GM19025 (cell line): ENCODE data around the gene ATG7.
"Not testable (repeated sequence)": the region's sequence is repeated elsewhere in the genome, so short reads cannot be mapped to it uniquely, and the experiment has no call there.

ENCODE experiments used
- ATAC-seq: cut with Tn5 transposase; IDR thresholded peaks from one replicate; pipeline ENCODE4 v1.9.1; 2021; ENCODE audit warnings: mild to moderate bottlenecking, low read depth, moderate library complexity; ENCODE audit not compliant: unreplicated experiment

ATG7 gene

DNA sequence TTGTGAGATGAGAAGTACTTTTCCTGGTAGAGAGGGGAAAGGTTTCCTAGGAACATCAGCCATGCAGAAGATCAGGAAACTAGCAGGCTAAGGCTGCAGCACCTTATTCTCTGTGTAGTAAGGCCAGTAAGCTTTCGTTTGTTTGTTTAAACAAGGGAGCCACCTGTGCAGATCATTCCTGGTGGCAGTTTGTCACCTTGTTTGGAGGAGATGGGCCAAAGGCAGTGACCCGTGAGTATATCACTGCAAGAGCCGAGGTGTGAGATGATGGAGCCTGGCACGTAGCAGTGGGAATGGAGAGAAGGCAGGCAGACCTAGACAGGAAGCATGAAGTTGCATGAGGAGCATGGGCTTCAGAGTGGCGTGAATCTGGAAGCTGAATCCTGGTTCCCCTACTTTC, 19.6 kb downstream of the ATG7 start:
- ATAC-seq = no peak

DNA sequence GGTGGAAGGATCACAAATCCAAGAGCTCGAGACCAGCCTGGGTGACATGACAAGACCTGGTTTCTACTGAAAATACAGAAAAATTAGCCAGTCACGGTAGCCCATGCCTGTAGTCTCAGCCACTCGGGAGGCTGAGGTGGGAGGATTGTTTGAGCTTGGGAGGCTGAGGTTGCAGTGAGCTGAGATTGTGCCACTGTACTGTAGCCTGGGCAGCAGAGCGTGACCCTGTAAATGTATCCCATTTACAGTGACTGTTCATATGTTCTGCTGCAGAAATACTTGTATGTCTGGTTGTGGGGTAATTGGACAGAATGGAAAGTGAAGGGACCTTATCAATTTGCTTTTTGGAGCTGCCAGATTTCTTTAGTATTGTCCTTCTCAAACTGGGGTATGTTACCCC, 24.9 kb downstream of the ATG7 start:
- ATAC-seq = no peak

DNA sequence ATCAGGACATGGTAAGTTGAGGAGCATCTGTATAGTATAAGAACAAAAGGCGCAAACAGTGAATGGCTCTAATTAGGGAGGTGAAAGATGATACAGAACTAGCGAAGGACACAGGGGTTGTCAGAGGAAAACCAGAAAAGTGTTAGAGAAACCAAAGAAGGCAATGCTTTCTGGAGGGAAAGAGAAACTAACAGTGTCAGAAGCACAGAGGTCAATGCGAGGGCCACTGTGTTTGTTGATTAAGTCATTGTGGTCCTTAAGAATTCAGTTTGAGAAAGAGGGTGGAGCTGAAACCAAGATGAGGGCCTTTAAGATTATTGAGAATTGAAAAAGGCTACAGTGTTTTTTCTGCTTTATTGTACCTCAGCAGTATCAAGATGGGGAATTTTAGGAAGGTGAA, 28.8 kb downstream of the ATG7 start:
- ATAC-seq = peak; percentile 87

DNA sequence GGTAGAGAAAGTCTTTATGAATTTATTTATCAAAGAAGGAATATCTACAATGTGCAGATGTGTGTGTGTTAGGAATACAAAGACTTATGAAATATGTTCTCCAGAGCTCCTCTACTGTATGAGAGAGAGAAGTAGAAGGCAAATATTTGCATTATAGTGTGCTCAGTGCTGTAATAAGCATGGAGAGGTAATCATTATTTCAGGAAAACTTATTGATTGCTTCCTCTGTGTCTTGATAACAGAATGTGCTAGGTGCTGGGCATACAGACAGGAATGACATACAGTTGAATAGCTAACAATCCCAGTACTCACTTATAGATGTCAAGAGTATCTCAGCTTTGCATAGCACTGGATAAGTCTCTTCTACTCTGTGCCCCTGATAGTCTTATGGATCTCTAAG, 30.2 kb downstream of the ATG7 start:
- no peak for ATAC-seq

DNA sequence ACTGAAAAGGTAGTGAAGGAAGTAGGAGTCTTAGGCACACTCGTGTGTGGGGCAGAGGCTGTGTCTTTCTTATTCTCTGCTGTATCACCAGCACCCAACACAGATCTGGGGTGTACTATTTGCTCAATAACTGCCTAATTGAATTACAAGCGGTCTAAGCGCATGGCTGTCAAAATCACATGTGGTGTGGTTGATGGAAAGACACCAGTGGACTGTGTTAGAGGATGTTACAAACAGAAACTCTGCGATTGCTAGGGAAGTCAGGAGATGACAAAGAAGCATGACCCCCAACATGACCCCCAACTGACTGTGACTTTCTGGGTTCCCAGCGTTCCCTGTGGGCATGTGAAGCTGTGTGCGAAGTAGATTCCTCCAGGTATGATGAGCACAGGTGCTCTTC, 32.0 kb downstream of the ATG7 start:
- no peak for ATAC-seq

DNA sequence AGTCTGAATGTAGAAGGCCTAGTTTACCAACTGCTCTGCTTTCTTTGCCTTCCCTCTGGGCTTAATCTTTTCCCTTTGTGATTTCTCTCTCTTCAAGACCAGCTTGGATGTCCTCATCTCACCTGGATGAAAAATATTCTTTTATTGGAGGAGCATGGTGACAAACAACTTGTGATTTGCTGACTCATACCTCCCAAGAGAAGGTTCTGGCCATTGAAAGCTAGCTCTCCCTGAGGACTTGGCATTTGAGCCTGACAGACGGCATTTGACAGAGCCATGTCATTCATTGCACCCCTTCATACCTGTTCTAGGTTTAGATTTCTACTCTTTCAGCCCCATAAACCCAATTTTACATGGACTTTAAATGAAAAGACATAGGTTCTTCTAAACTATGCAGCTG, 33.3 kb downstream of the ATG7 start:
- ATAC-seq = no peak

DNA sequence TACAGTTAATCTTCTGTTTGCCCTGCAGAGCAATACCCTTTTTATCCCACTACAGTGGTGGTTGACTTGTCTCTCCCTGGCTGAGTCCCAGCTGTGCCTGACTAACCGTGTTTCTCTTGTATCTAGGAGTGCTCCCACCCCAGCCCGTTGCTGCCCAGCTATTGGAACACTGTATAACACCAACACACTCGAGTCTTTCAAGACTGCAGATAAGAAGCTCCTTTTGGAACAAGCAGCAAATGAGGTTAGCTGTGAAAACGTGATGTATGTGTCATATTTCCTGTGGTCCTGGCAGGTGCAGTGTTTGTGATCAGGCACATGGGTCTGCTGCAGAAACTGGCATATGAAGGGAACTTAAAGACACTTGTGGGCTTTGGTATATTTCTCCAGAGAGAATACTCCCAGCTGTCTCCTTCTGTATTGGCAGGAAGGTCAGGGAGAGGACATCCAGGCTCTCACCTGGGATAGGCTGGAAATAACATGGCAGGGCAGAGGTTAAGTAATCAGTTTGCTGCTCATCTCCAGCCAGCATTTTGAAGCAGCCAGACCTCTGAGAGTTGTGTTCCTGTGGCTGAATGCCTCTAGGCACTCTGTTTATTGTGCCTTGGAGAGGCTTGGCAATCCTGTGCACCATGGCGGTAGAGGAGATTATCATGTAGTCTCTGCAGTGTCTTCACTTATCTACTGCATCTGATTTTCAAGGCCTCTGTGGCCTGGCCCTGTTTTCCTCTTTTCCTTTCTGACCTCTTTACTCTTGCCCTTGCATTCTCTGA, 34.8 kb downstream of the ATG7 start:
- ATAC-seq = peak; percentile 58

DNA sequence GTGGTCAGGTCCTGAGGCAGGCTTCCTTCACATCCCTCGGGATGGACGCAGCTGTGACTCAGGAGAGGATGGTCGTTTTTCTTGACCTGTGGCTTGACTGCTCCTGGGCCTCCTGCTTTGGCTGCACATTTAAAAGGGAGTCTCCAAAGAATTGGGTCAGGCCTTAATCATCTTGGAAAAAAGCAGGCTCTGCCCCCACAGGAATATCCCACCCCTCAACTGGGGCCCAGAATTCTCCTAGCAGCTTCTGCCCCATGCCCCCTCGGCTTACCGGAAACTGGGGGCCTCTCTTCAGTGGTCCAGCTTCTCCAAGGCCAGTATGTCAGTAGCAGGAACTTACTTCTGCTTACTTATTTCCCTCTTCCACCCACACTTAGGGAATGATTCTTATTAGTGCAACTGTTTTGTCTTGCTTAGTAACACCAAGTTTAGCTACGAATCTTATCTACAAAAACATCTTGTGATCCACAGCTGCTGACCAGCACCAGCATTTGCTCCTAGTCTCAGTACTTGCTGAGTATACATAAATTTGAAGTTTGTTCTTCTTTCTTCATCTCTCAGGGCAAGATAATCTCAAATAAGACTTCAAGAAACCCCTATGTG, 35.7 kb downstream of the ATG7 start:
- ATAC-seq = no peak

DNA sequence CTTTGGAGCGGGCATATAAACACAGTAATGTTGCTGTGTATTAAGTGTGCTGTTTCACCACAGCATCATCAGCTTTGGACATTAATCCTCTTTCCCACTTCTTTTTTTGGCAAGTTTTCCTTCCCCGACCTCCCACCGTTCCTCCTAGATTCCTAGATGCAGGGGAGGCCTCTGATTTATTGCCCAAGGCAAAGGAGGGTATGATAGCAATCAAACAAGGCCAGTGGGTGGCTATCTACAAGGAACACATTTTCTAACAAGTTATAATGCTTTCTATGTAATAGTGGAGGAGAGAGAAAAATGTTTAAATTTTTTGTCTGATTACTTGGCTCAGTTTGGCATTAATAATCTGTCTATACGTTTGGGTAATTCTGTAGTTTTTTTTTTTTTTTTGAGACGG, 38.1 kb downstream of the ATG7 start:
- ATAC-seq = no peak

DNA sequence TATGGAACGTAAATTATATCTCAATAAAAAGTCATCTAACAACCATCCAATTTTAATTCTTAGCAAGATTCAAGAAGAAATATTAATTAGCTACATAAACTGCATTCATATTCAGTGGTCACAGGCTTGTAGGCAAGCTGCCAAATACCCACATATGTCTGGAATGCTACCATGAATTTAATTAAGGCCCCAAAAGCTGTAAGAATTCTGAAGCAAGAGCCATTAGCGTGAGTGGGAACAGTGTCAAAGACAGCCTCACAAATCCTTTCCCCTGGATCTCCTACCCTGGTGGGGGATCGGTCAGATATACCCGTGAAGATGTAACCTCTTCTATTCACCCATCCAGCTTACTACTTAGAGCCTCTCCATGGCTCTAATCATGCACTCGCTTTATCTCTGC, 40.0 kb downstream of the ATG7 start:
- no peak for ATAC-seq

DNA sequence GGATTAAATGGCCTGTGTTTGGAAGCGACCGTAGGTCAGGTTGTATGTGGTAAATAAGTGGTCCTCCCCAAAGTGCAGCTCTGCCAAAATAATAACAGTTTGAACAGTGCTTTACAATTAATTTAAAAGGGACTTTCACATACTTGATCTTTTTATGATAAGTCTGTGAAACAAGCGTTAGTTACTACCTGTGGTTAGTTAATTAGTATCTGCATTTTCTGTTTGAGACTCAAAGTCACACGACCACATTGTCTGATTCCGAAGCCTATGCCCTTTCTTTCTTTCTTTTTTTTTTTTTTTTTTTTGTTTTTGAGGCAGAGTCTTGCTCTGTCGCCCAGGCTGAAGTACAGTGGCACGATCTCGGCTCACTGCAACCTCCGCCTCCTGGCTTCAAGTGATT, 45.1 kb downstream of the ATG7 start:
- ATAC-seq = no peak

DNA sequence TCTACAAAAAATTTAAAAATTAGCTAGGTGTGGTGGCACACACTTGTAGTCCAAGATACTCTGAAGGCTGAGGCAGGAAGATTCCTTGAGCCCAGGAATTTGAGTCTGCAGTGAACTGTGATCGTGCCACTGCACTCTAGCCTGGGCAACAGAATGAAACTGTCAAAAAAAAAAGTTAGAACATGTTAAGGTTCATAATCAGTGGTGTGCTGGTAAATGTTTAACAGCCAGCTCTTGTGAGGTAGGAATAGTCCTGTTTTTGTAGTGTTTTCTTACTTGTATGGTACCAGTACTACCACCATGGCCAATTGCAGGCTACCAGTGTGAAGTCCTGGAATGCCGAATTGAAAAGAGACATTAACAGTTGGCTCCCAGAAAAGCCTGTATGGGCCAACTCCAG, 50.7 kb downstream of the ATG7 start:
- ATAC-seq = no peak

DNA sequence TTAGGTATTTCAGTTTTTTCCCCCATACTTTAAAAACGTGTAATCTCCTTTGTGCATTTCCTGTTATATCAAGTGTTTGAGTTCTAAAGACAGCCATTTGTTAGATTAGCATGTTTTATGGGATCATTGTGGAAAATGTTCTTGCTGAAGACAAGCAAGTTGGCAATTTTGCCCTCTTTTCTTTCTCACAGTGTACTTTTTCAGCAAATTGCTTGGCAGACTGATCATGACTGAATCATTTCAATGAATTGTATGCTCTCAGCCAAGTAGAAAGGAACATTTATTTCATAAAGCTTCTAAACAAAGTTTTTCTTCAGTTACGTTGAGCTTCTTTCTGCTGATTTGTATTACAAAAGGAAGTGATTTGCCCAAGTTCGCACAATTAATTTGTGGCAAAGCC, 51.6 kb downstream of the ATG7 start:
- no peak for ATAC-seq

DNA sequence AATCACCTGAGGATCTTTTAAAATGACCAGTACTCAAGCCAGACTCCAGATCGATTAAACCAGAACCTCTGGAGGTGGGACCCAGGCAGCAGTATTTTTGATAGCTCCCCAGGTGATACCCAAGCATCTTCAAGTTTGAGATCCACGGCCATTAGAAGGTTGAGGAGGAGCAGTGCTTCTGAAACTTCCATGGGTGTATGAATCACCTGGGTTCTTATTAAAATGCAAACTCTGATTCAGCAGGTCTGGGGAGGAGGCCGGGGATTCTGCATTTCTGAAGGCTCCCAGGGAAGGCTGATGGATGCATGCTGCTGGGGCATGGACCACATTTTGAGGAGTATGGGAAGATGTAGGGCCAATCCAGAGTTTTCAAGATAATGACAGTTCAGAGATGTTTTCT, 55.4 kb downstream of the ATG7 start:
- ATAC-seq = no peak

DNA sequence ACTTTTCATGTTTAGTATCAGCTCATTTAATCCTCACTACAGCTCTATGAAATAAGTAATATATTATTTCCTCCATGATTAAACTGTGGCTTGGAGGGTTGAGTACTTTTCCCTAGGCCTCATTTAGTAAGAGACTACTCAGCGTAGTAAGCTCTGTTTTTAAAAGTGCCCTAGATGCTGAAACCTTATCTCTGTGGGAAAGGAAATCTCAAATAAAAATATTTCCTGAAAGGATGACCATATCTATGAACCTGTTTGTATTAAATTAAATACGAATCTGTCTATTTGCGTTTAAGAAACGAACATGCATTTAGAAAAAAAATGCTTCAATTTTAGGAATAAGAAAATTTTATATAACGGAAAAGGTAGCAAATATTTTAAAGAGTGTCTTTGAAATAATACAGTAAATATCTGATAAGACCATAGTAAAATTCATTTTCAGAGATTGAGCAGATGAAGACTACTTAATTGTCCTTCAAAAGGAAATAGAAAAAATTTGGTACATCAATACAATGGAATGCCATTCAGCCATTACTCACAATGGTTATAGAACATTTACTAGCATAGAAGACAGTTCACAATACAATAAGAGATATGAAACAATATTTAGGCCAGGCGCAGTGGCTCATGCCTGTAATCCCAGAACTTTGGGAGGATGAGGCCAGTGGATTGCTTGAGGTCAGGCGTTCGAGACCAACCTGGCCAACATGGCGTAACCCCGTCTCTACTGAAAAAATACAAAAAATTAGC, 56.2 kb downstream of the ATG7 start:
- no peak for ATAC-seq

DNA sequence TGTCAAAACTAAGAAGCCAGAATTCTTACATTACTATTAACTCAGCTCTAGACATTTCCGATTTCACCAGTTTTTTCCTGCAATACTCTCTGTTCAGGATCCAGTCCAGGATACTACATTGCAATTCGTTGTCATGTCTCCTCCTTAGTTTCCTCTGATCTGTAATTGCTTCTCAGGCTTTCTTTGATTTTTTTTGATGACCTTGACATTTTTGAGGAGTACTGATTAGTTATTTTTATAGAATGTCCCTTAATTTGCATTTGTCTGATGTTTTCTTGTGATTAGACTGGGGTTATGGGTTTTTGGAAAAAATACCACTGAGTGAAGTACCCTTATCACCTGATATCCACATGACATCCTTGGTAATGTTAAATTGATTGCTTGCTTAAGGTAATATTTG, 57.6 kb downstream of the ATG7 start:
- no peak for ATAC-seq

DNA sequence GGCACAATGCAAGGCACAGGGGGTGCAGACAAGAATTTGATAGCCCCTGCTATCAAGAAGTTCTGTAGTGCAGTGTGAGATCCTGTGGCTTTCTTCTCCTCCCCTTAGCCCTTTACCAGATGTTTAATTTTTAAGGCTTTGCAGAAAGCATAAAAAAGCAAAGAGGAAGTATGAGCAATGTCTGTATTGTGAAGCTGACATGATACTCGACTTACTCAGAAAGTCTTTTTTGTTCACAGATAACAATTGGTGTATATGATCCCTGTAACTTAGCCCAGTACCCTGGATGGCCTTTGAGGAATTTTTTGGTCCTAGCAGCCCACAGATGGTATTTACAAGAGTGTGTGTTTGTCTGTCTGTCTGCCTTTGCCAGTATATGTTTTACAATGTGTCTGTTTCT, 58.9 kb downstream of the ATG7 start:
- ATAC-seq = no peak

DNA sequence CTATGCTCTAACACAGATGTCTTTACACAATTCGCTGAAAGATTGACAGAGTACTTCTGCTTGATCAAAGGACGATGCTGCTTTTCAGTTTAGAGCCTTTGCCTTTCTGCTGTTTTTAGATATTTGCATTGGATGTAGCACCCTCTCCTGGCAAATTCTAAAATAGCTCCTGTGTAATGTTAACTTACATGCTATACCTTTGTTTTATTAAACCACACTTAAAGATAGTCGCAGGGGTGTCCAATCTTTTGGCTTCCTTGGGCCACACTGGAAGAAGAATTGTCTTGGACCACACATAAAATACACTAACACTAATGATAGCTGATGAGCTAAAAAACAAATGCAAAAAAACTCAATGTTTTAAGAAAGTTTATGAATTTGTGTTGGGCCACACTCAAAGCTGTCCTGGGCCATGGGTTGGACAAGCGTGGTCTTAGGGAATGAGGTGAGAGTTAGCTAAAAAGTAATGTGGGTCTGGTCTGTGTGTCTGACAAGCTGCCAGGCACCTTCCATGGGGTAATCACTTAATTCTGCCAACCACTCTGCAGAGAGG, 62.9 kb downstream of the ATG7 start:
- ATAC-seq = no peak

DNA sequence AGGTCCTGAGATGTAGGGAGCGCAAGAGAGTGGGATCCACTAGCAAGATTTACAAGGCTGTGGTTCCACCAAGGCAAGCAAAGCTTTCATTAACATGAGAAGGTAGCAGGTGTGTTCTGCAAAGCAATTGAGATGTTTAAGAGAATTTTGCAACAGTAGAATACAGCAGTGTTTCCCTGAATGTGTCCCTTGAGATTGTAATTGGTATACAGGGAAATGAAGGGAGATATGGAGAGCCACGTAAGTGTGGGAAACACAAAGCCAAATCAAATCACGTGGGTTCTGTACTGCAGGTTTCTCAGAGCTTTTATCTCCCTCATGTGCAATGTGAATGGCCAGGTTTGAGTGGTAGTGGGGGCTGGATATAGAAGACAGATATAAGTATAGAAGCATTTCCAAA, 67.3 kb downstream of the ATG7 start:
- no peak for ATAC-seq

DNA sequence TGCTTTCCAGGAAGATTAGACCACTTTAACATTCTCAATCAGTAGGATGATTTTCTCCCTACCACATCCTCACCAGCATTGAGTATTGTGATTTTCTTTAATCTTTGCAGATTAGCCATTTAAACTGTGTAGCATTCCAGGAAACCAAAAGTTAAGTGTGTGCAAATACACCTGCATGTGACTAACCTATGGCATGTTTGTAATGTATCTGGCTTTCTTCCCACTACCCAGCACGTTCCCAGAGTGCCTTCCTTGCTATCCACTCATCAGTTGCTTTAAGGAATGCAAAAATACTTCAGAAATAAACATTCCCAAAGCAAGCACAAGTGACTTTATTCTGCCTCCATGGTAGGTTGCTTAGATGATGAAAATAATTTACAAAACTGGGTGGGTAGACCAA, 74.2 kb downstream of the ATG7 start:
- no peak for ATAC-seq

DNA sequence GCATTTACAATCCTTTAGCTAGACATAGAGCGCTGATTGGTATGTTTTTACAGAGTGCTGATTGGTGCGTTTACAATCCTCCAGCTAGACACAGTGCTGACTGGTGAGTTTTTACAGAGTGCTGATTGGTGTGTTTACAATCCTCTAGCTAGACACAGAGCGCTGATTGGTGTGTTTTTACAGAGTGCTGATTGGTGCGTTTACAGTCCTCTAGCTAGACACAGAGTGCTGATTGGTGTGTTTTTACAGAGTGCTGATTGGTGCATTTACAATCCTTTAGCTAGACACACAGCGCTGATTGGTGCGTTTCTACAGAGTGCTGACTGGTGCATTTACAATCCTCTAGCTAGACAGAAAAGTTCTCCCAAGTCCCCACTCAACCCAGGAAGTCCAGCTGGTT, 76.7 kb downstream of the ATG7 start:
- ATAC-seq = not testable (repeated sequence)

DNA sequence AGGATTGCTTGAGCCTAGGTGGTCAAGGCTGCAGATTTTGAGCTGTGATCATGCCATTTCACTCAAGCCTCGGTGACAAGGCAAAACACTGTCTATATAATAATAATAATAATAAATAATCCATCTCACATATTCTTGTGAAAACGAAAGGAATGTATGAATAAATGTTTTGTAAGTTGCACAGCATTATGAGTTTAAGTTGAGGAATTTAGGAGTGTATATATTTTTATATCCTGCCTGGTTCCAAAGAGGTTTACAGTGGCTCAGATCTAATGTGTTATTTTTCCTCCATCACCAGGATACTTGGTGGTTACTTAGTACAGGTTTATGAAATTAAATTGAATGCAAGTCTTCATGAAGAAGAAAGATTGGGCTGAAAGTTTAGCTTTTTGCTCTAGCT, 77.2 kb downstream of the ATG7 start:
- no peak for ATAC-seq
